ENCODE measurements around the gene TTC5.
"Not testable (repeated sequence)": the region's sequence is repeated elsewhere in the genome, so short reads cannot be mapped to it uniquely, and the experiment has no call there.

TTC5 gene

GRCh38 chr14:20302042-20302755 is 3.6 kb downstream of the TTC5 start:
- no peak for DNase-seq (ENCODE audit: low read depth)

DNA sequence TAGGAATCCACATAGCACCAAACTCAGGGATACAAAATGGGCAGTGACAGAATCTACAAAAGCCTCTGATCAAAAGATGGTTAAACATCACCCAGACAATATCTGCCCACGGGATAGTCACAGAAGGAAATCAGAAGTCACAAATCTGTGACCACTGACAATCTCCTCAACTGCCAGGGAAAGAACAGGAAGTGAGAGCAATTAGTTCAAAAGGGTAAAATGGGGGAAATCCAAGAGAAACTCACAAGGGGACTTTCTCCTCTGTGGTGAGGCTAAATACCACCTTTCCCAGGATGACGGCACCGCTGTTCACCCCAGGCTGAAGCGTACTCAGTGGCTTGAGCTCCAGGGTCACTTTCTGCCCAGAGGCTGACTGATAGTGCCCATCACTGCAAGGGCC is 10.7 kb downstream of the TTC5 start:
- no peak for DNase-seq (ENCODE audit: low read depth)

DNA sequence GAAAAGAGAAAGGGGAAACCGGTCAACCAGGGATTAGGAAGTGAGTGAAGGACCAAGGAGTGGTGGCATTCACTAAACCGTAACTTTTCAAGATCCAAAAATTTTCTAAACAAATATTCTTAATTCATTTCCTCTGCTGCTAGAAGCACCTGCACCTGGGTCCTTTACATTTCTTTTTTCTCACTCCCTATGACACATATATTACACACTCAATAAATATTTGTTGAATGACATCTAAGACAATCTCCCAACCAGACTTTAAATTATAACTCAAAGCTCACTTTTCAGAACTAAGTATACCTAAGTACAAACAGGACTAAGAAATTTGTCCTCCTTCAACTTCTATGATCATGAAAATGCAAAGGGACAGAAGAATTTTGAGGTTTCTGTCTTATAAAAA is 11.1 kb downstream of the TTC5 start:
- DNase-seq (ENCODE audit: low read depth): no peak

- not testable (repeated sequence) for DNase-seq (ENCODE audit: low read depth)
These were observed 23.8 kb downstream of the TTC5 start for GRCh38 chr14:20281998-20282397.

DNA sequence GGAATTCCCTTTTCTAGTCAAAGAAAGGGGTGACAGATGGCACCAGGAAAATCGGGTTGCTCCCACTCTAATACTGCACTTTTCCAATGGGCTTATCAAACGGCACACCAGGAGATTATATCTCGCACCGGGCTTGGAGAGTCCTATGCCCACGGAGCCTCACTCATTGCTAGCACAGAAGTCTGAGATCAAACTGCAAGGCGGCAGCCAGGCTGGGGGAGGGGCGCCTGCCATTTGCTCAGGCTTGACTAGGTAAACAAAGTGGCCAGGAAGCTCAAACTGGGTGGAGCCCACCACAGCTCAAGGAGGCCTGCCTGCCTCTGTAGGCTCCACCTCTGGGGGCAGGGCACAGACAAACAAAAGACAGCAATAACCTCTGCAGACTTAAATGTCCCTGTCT is 25.5 kb downstream of the TTC5 start:
- not testable (repeated sequence) for DNase-seq (ENCODE audit: low read depth)

DNA sequence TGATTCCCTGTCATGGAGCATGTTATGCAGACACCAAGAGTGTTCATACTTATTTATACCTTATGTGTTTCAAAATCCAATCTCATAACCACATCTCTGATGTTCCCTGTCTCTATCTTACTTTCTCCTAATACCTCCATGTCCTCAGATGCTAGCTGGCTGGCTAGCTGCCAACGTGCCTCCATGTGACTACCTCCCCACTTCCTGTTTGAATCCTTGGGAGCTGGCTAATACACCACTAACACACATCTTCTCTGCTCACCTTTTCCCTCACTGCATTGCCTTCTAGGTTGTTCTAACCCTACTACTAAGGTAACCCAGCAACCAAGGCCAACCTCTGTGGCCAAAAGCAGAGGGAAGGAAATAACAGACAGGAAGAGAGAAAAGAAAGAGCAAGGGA is 27.3 kb downstream of the TTC5 start:
- no peak for DNase-seq (ENCODE audit: low read depth)

- DNase-seq (ENCODE audit: low read depth): no peak
These were observed 28.3 kb downstream of the TTC5 start for GRCh38 chr14:20277409-20277808.

DNA sequence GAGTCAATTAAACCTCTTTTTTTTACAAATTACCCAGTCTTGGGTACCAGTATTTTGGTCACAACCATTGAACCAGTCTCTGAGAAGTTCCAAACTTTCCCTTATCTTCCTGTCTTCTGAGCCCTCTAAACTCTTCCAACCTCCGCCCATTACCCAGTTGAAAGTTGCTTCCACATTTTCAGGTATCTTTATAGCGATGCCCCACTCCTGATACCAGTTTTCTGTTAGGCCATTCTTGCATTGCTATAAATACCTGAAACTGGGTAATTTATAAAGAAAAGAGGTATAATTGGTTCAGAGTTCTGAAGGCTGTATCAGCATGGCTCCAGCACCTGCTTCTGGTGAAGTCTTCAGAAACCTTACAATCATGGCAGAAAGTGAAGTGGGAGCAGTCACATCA is 31.7 kb downstream of the TTC5 start:
- no peak for DNase-seq (ENCODE audit: low read depth)

- DNase-seq (ENCODE audit: low read depth): not testable (repeated sequence)
These were observed 41.4 kb downstream of the TTC5 start for GRCh38 chr14:20264361-20264760.

- no peak for DNase-seq (ENCODE audit: low read depth)
These were observed 43.1 kb downstream of the TTC5 start for GRCh38 chr14:20262642-20263128.

DNA sequence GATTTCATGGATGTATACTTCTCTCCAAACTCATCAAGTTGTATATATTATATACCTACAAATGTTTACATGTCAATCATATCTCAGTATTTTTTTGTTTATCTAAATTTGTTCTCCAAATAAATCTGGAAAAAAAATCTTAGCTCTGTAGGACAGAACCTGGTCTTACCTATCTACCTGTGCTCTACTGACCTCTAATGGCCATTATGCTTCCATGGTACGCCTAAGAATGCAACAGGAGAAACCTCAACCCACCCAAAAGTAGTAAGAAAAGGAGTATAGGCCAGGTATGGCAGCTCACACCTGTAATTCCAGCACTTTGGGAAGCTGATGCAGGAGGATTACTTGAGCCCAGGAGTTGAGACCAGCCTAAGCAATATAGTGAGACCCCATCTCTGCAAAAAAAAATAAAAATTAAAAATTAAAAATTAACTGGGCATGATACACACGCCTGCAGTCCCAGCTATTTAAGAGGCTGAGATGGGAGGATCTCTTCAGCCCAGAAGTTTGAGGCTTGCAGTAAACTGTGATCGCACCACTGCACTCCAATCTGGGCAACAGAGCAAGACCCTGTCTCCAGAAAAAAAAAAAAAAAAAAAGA is 58.0 kb downstream of the TTC5 start:
- DNase-seq (ENCODE audit: low read depth): no peak

All from stimulated activated CD8-positive, alpha-beta memory T cell treated with anti-CD3 and anti-CD28 coated beads, Interleukin-12 subunit alpha, Interleukin-12 subunit beta, amount 100 ng/mL, for 4 hours (primary cell).